H9 (cell line): ENCODE results near the gene USP13. TPM values are rescaled to one million over a fixed set of nuclear protein-coding genes. Genes with fewer than 3 reads are reported as not detected.

ENCODE experiments used
- DNase-seq: peaks from one replicate; pipeline ENCODE4 v3.0.0-alpha.2; 2017
- H2AFZ ChIP-seq: one replicate; pipeline ENCODE4 v1.6.1; 2013; ENCODE audit warnings: mild to moderate bottlenecking, low read length, control low read depth, moderate library complexity
- H2AK5ac ChIP-seq: 2 replicates; pipeline ENCODE4 v1.6.1; 2013; ENCODE audit warnings: low read length, control low read depth, mixed read lengths; ENCODE audit not compliant: insufficient read length
- H2BK120ac ChIP-seq: one replicate; pipeline ENCODE4 v1.6.1; 2013; ENCODE audit warnings: low read depth, mild to moderate bottlenecking, low read length, control low read depth, inconsistent platforms; ENCODE audit not compliant: poor library complexity, severe bottlenecking
- H2BK12ac ChIP-seq: 2 replicates; pipeline ENCODE4 v1.6.1; 2013; ENCODE audit warnings: low read length, control low read depth, mixed read lengths, low read depth; ENCODE audit not compliant: insufficient read length
- H2BK15ac ChIP-seq: 2 replicates; pipeline ENCODE4 v1.6.1; 2013; ENCODE audit warnings: low read depth, low read length, control low read depth
- H2BK20ac ChIP-seq: one replicate; pipeline ENCODE4 v1.6.1; 2013; ENCODE audit warnings: low read depth, mild to moderate bottlenecking, low read length, control low read depth, inconsistent platforms; ENCODE audit not compliant: poor library complexity, severe bottlenecking
- H2BK5ac ChIP-seq: 2 replicates; pipeline ENCODE4 v1.6.1; 2013; ENCODE audit warnings: low read length, control low read depth, mixed read lengths; ENCODE audit not compliant: insufficient read length
- H3K14ac ChIP-seq: 2 replicates; pipeline ENCODE4 v1.6.1; 2013; ENCODE audit warnings: low read length, control low read depth; ENCODE audit not compliant: insufficient read depth
- H3K18ac ChIP-seq: 2 replicates; pipeline ENCODE4 v1.6.1; 2013; ENCODE audit warnings: low read depth, mild to moderate bottlenecking, mixed read lengths, low read length, control low read depth; ENCODE audit not compliant: insufficient read length
- H3K23ac ChIP-seq: 2 replicates; pipeline ENCODE4 v1.6.1; 2013; ENCODE audit warnings: low read length, control low read depth, mixed read lengths, low read depth; ENCODE audit not compliant: insufficient read length
- H3K23me2 ChIP-seq: 2 replicates; pipeline ENCODE4 v1.6.1; 2013; ENCODE audit warnings: low read depth, mild to moderate bottlenecking, mixed read lengths, low read length, control low read depth; ENCODE audit not compliant: insufficient read length, poor library complexity, severe bottlenecking
- H3K27ac ChIP-seq: 2 replicates; pipeline ENCODE4 v1.5.1; 2013; ENCODE audit warnings: low read length, control low read depth, mixed read lengths, low read depth; ENCODE audit not compliant: insufficient read length
- H3K27me3 ChIP-seq: 2 replicates; pipeline ENCODE4 v1.6.1; 2013; ENCODE audit warnings: low read length, control low read depth, inconsistent platforms; ENCODE audit not compliant: insufficient read depth
- H3K4ac ChIP-seq: 2 replicates; pipeline ENCODE4 v1.6.1; 2013; ENCODE audit warnings: low read depth, mild to moderate bottlenecking, control low read depth, inconsistent platforms, low read length, moderate library complexity
- H3K4me1 ChIP-seq: 2 replicates; pipeline ENCODE4 v1.6.1; 2013; ENCODE audit warnings: low read length, control low read depth, inconsistent platforms; ENCODE audit not compliant: insufficient read depth
- H3K4me2 ChIP-seq: 2 replicates; pipeline ENCODE4 v1.6.1; 2013; ENCODE audit warnings: low read length, control low read depth, mixed read lengths; ENCODE audit not compliant: insufficient read length, insufficient read depth
- H3K56ac ChIP-seq: 2 replicates; pipeline ENCODE4 v1.6.1; 2013; ENCODE audit warnings: low read depth, mild to moderate bottlenecking, mixed read lengths, low read length, control low read depth; ENCODE audit not compliant: insufficient read length
- H3K79me1 ChIP-seq: 2 replicates; pipeline ENCODE4 v1.6.1; 2013; ENCODE audit warnings: low read depth, mild to moderate bottlenecking, moderate library complexity, low read length, control low read depth, inconsistent platforms; ENCODE audit not compliant: insufficient read depth, poor library complexity, severe bottlenecking
- H3K79me2 ChIP-seq: 2 replicates; pipeline ENCODE4 v1.6.1; 2013; ENCODE audit warnings: low read length, control low read depth, inconsistent platforms; ENCODE audit not compliant: insufficient read depth
- H3K9ac ChIP-seq: 2 replicates; pipeline ENCODE4 v1.6.1; 2013; ENCODE audit warnings: low read length, control low read depth, mixed read lengths; ENCODE audit not compliant: insufficient read length; ENCODE audit errors: extremely low read depth
- H3K9me3 ChIP-seq: one replicate; pipeline ENCODE4 v1.6.1; 2013; ENCODE audit warnings: low read depth, low read length, inconsistent platforms; ENCODE audit not compliant: control insufficient read depth
- H3T11ph ChIP-seq: one replicate; pipeline ENCODE4 v1.6.1; 2013; ENCODE audit warnings: mild to moderate bottlenecking, low read length, control low read depth, inconsistent platforms
- H4K20me1 ChIP-seq: one replicate; pipeline ENCODE4 v1.6.1; 2013; ENCODE audit not compliant: control insufficient read depth, insufficient read length, insufficient read depth
- H4K5ac ChIP-seq: 2 replicates; pipeline ENCODE4 v1.6.1; 2013; ENCODE audit warnings: low read depth, mild to moderate bottlenecking, mixed read lengths, low read length, control low read depth; ENCODE audit not compliant: insufficient read length
- H4K8ac ChIP-seq: replicated peaks from 2 replicates; pipeline ENCODE4 v1.6.1; 2013; ENCODE audit warnings: low read length, control low read depth, mixed read lengths, low read depth; ENCODE audit not compliant: insufficient read length
- H4K91ac ChIP-seq: 2 replicates; pipeline ENCODE4 v1.6.1; 2013; ENCODE audit warnings: low read depth, mild to moderate bottlenecking, moderate library complexity, mixed read lengths, low read length, control low read depth; ENCODE audit not compliant: insufficient read length
- H3K27ac Mint-ChIP-seq, 3 experiments: 2 replicates in 2 of 3; 3 replicates in 1 of 3; pipeline ENCODE4 v1.8.0; 2020 to 2021; ENCODE audit warnings: mixed read lengths in 3 of 3, mild to moderate bottlenecking in 1 of 3, moderate library complexity in 1 of 3
- H3K27me3 Mint-ChIP-seq: 2 replicates; pipeline ENCODE4 v1.8.0; 2021; ENCODE audit warnings: low read depth, mild to moderate bottlenecking, moderate library complexity, mixed read lengths
- H3K36me3 Mint-ChIP-seq, 3 experiments: 2 replicates in 2 of 3; 3 replicates in 1 of 3; pipeline ENCODE4 v1.8.0; 2020 to 2021; ENCODE audit warnings: low read depth in 3 of 3, mixed read lengths in 3 of 3; ENCODE audit not compliant: insufficient read depth in 1 of 3
- H3K4me1 Mint-ChIP-seq, 2 experiments: 2 replicates each; pipeline ENCODE4 v1.8.0; 2020; ENCODE audit warnings: mixed read lengths in 2 of 2
- H3K4me3 Mint-ChIP-seq, 2 experiments: 2 replicates in 1 of 2; 3 replicates in 1 of 2; pipeline ENCODE4 v1.8.0; 2020 to 2021; ENCODE audit warnings: mild to moderate bottlenecking in 2 of 2, mixed read lengths in 2 of 2, moderate library complexity in 1 of 2
- H3K9me3 Mint-ChIP-seq, 2 experiments: 2 replicates in 1 of 2; 3 replicates in 1 of 2; pipeline ENCODE4 v1.8.0; 2020; ENCODE audit warnings: mild to moderate bottlenecking in 2 of 2, mixed read lengths in 2 of 2, moderate library complexity in 1 of 2
- WGBS: extraction: QIAGEN DNeasy Blood & Tissue Kit; methylation state at CpG from one replicate; pipeline ENCODE4 v1.1.7; 2013; ENCODE audit warnings: missing lambda C conversion rate, low lambda C conversion rate, mixed read lengths; ENCODE audit not compliant: insufficient read length; ENCODE audit errors: extremely low coverage; 5-methylcytosine and 5-hydroxymethylcytosine counted together
- total RNA-seq: library from RNA; stranded (reverse); gene quantifications from 2 replicates; pipeline ENCODE4 v1.2.1, GENCODE V29; 2021
- TF ChIP-seq, protein P1 (sequence below): fragments of 200-600 bp; sonication (generic); conservative IDR thresholded peaks from 3 replicates; pipeline ENCODE4 v1.8.0; 2021; ENCODE audit warnings: antibody characterized with exemption, mild to moderate bottlenecking

USP13 gene
- total RNA-seq, 1 experiment from 2014 or later: 26.7 TPM

DNA sequence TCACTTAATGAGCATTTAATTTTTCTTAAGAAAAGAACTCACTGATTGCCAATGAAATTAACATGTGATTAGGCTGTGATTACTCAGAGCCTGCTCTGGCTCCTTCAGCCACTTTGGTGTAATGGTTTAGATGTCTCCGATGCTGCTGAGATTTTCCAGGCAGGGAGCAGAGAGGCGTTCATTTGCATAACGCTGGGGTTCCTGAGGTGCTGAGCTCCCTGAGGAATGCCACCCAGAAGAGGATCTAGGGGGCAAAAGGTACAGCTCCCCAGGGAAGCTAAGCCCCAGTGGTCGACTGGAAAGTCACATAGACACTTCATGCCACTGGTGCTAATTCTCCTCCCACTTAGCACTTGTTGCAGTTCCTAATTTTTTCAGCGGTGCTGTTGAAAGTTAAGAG, 119.5 kb downstream of the USP13 start:
- no peaks in the 10 kb centered on the region for H3K27me3 Mint-ChIP-seq
- Histone ChIP-seq H4K8ac (no peak overlapping the region), H2BK12ac (no peak overlapping the region), H3K23ac (no peak overlapping the region), H4K5ac (no peak overlapping the region), H3K14ac (no peak overlapping the region), H4K91ac (no peak overlapping the region), H3K4me1 (peaks cover 10% of the 10 kb centered on the region), H3K56ac (no peak overlapping the region), H2BK5ac (no peak overlapping the region), H2BK120ac (no peak overlapping the region), H3K23me2 (no peaks in the 10 kb centered on the region), H2BK15ac (no peak overlapping the region), H2AK5ac (no peak overlapping the region), H4K20me1 (no peaks in the 10 kb centered on the region), H3K4me2 (no peak overlapping the region), H3K79me2 (no peaks in the 10 kb centered on the region), H2AFZ (no peak overlapping the region), H3K18ac (no peak overlapping the region), H3T11ph (no peak overlapping the region), H3K27me3 (no peaks in the 10 kb centered on the region), H3K9me3 (peaks cover 8% of the 10 kb centered on the region), H3K9ac (no peak overlapping the region), H3K27ac (no peak overlapping the region), H3K79me1 (no peaks in the 10 kb centered on the region), H3K4ac (no peak overlapping the region), H2BK20ac (no peak overlapping the region)
- H3K4me3 Mint-ChIP-seq: no peak overlapping the region
- H3K9me3 Mint-ChIP-seq: peaks cover 16 to 24% of the 10 kb centered on the region in 2 experiments
- DNase-seq: no peak
- H3K36me3 Mint-ChIP-seq: peaks cover 37 to 51% (median 48%) of the 10 kb centered on the region in 3 experiments
- H3K27ac Mint-ChIP-seq: peak overlapping the region; percentile 49 to 94 (median 89); a peak in 5 of 7 replicates
- no CpG with 5 or more reads among the region's 5 CpGs for WGBS
- H3K4me1 Mint-ChIP-seq: peaks cover 28% of the 10 kb centered on the region in 2 experiments
- TF ChIP-seq, protein P1, sequence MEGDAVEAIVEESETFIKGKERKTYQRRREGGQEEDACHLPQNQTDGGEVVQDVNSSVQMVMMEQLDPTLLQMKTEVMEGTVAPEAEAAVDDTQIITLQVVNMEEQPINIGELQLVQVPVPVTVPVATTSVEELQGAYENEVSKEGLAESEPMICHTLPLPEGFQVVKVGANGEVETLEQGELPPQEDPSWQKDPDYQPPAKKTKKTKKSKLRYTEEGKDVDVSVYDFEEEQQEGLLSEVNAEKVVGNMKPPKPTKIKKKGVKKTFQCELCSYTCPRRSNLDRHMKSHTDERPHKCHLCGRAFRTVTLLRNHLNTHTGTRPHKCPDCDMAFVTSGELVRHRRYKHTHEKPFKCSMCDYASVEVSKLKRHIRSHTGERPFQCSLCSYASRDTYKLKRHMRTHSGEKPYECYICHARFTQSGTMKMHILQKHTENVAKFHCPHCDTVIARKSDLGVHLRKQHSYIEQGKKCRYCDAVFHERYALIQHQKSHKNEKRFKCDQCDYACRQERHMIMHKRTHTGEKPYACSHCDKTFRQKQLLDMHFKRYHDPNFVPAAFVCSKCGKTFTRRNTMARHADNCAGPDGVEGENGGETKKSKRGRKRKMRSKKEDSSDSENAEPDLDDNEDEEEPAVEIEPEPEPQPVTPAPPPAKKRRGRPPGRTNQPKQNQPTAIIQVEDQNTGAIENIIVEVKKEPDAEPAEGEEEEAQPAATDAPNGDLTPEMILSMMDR: no peak
